DMS 273 (cell line): ENCODE results near the gene FRMD1.

Experiments used
- DNase-seq: peaks from one replicate; lab custom pipeline; 2025; ENCODE audit not compliant: unreplicated experiment; lab: John Stamatoyannopoulos, UW

FRMD1 gene

DNA sequence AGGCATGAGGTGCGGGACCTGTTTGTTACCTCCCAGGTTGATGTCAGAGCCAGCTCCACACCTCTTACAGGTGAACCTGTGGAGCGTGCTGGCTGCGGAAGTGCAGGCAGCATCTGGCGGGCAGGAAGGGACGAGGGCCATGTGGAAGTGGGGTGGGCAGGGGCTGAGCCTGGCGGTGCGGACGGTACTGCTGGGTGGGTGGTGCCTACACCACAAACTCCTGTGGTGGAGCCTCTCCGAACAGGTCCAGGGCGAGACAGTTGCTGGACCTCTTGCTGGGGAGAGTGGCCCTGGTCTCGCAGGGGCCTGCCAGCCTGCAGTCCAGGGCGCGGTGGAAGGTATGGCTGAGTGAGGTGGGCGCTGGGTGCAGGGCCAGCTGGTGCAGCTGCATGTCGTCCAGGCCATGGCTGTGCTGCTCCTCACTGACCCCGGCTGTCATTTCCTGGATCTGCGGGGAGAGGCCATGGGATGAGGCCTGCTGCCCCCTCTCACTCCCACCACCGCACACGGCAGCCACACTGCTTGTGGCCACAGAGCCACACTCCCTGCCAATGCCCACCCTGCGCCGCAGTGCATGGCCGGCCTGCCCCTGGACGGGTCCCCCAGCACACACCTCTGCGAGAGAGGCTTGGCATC lies 22.0 kb downstream of the FRMD1 start:
- DNase-seq, result no peak

DNA sequence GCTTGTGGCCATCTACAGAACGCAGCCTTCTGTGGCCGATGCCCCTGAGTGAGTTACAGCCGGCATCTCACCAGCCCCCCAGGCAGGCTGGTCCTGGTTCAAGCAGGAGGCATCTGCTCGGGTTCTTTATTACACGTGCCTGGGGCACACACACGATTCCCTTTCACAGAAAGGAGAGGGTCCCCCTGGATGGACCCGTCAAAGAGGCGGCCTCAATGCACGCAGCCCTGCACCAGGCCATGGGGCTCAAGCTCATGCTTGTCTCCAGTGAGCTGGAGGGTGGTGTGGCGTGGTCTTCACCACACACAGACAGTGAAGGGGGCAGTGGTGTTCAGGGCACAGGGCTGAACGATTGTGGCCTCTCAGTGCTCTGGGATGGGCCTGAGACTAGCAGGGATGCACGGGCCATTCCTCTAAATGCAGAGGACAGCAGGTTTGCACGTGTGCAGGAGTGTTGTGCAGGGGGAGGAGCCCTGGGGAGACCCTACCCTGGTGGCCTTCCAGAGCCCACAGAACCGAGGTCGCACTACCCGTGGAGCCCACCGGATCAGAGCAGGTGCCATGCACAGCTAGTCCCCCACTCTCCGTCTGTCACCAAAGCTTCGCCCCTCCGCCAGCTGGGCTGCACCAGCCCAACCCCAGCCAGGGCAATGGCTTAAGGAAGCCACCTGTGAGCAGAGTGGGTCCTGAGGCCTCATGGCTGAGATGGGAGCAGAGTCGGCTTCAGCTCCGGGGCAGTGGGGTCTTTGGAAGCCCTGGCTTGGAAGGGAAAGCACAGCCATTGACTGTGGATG lies 23.1 kb downstream of the FRMD1 start:
- no peak for DNase-seq

DNA sequence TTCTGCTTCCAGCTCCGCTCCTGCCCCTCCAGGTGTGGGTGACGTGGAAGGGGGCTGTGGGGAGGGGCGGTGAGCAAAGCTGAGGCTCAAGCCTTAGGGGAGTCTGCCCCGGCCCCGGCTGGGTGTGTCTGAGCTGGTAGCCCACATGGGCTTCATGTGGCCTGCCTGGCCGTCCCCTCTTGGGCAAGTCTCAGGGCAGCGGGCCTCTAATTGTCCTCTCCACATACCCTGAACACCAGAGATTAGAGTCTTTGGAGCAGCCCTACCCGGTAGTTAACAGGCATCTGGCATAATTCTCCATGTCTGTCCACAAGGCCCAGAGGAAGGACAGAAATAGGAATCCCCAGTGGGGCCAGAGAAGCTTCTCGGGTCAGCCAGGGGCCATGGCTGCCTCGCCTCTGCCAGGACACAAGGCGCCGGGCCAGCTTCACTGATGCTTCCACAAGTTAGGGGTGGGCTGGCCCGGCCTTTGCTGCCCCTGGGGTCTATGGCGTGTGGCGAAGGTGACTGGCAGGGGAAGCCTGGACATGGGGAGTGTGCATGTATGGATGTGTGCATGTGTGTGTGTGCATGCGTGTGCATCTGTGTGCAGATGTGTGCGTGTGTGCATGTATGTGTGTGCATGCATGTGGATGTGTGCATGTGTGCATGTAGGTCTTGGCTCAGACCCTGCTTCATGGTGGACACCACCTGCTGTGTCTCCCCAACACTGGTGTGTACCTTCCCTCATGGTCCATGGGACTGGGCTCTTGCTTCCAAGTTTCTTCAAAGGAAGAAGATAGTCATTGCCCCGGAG lies 24.0 kb downstream of the FRMD1 start:
- peak; percentile 8 for DNase-seq

DNA sequence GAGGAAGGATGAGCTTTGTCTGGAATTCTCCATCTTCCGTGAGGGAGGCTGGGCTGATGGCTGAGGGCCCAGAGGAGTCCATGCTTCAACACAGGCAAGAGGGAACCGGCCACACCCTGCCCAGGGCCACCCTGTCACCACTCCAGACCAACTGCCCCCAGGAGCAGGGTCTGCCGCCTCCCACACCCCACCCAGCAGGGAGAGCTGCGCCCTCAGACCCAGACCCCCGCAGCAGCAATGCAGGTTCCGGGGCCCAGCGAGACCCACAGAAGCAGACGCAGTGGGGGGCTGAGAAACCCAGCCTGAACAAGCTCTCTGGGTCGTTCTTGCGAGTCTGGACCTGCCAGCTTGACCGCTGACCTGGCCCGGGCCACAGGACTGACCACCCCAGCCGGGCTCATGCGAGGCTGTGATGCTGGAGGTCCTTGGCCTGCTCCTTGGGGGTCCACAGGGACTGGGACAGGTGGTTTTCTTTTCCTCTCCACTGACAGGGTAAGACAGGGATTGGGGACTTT lies 25.0 kb downstream of the FRMD1 start:
- DNase-seq, result no peak

DNA sequence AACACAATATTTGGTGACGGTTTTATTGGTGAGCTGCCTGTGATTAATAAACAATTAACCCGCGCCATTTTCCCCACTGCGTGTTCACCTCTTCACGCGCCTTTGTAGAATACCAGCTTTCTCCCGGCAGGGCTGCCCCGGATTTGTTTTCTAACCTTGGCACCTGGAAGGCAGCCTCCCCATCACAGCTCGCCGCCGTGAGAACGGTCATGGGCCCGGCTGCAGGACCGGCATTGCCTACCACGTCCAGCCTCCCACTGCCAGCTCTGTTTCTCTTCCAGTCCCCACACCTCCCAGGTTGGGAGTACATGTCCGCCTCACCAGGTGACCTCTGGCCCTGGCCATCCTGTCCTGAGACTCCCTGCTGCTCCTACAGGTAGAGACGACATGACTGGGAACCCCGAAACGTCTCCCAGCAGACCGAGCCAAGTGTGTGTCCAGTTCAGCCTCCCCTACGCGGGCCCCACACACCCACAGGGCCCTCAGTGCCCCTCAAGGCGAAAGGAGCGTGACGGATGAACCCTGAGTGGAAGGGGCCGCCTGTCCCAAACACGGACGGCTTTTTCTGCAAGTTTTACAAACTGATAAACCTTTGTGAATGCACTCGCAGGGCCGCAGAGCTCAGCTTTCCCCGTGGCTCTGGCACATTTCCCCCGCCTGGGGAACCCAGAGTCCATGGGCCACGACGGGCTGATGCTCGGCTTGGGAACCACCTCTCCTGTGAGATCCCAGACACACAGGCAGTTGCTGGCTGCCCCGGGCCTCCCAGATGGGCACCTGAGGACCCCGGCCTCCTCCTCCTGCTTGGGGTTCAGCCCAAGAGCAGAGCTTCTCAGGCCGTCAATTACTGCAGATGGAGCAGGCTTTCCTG lies 25.7 kb downstream of the FRMD1 start:
- DNase-seq, result no peak

DNA sequence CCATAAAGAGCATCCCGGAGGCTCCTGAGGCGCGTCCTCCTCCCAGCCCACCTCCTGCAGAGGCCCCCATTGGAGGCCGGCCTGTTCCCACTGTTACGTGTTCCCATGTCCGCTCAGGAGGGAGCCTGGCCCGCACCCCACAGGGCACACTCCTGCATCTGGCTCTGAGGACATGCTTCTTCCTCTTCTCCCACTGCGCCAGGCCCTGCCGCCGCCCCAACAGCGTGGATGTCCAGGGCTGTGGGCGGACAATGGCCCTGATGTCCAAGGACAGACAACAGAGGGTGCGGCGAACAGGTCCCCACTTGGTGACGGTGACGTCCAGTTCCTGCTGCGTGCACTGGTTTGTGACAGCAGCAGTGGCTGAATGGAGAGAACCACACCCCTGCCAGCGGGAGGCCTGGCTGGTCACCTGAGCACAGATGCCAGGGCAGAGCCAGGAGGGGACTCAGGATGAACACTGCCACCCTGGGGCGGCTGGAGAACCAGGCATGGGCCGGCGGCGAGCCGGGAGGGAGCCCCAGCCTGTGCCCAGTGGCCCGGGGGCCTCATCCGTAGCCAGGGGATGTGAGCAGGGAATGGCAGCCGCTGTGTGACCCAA lies 26.6 kb downstream of the FRMD1 start:
- no peak for DNase-seq

DNA sequence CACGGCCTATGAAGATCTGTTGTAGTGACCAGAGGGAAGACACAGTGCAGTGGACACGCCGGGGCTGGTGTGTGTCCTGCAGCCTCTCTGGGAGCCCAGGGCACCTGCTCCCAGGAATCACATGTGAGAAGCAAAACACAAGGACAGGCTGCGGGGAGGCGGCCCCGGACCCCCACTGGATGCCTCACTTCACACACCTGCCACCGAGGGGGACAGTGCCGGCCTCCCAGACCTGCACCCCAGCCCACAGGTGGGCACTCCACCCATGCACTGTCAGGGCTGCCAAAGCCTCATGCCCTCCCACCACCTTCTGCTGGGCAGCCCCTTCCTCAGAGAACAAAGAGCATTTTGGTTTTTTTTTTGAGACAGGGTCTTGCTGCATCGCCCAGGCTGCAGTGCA lies 27.4 kb downstream of the FRMD1 start:
- DNase-seq, result no peak

DNA sequence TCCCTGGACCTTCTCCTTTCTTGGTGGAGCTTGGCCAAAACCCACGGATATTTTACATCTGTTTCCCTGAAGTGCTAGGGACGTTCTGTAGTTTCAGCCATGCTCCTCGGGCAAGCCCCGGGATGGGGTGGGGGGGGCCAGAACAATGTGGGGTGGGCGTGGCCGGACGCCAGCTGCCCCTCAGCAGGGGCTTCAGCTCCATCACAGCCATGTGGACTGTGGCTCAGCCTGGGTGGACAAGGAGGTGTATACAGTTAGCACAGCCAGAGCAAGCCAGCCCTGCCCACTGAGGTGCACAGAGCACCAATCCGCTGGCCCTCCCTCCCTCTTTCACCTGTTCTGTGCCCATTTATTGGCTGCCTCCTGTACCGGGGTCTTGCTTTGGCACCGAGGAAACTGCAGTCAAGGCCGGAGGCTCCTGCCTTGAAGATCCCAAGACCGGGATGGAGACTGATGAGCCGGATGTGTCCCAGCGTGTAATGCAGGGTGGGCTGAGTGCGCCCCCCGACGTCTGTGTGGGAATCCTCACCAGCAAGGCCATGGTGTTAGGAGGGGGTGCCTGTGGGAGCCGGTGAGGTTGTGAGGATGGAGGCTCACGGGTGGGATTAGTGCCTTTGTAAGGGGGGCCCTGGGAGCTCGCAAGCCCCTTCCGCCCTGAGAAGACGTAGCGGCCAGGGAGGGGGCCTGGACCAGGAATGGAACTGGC lies 28.0 kb downstream of the FRMD1 start:
- peak; percentile 25 for DNase-seq

DNA sequence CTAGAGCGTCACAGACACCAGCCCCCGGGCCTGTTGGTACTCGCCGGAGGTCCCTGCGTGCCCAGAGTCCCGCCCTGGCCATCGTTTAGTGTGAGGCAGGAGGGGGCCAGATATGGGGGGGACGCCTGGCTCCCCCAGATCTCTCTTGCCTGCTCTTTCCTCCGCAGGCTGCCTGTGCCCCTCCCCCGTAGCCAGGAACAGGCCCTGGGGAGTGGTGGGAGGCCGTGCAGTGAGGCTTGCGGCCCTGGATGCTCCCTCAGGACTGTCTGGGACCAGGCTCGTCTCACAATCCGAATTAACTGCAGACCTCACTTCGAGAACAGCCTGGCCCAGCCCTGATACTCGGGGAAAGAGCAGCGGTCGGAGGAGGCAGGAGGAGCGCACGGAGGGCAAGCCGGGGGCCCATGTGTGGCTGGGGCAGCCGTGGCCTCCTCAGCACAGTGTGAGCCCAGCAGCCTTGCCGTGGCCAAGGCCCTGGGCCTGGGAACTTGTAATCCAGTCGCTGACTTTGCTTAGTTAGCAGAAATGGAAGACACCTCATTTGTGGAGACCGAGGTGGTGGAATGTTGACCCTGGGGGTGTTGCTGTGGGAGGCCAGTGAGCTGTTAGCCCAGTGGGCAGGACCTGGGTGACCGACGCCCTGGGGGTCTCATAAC lies 28.7 kb downstream of the FRMD1 start:
- DNase-seq, result no peak

DNA sequence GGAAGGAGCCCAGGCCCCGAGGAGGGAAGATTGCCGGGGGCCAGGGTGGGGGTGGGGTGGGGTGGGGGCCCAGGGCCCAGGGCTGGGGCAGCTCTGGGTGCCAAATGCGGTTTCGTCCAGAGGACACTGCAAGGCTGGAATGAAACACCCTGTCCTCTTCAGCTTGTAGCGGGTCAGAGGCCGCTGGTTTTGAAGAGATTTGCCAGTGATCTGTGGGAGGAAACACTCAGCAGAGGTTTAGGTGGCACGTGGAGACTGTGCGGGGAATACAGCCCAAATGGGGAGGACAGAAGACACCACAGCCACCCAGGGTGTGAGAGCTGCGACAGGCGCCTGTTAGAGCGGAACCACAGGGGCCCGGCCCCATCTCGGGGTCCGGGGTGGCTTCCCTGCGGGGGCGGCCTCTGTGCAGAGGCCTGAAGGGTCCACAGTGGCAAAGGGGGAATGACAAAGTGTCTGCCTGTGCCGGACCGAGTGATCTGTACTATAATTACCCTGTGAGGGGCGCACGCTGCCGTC lies 29.2 kb downstream of the FRMD1 start:
- no peak for DNase-seq

DNA sequence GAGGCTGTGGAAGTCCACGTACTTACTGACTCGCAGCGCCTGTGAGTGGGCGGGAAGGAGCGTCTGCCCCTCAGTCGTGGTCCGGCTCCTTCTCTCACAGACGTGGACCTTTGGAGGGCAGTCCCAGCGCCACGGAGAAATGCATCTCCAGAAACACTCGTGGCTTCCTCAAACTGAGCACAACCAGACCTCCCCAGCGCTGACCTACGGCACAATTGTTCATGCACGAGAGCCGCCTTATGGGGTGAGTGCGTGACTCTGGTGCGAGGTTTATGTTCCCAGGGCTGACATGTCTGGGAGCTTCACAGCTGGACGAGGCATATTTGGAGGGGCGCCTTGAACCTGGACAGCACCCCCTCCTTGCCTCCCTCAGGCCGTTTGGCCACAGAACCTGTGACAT lies 29.7 kb downstream of the FRMD1 start:
- no peak for DNase-seq

DNA sequence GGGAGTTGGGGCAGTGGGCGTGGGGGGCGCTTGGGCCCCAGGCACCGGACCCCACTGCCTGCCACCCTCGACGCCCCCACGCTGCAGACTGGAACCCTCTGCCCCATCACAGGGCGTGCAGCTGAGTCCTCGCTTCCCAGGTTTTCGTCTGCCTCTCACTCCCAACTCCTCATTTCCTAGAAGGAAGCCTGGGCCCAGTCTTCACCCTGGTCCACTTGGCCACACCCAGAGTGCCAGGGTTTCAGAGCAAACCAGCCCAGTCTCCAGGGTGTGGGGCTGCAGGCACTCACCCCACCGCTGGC lies 30.3 kb downstream of the FRMD1 start:
- DNase-seq, result no peak

DNA sequence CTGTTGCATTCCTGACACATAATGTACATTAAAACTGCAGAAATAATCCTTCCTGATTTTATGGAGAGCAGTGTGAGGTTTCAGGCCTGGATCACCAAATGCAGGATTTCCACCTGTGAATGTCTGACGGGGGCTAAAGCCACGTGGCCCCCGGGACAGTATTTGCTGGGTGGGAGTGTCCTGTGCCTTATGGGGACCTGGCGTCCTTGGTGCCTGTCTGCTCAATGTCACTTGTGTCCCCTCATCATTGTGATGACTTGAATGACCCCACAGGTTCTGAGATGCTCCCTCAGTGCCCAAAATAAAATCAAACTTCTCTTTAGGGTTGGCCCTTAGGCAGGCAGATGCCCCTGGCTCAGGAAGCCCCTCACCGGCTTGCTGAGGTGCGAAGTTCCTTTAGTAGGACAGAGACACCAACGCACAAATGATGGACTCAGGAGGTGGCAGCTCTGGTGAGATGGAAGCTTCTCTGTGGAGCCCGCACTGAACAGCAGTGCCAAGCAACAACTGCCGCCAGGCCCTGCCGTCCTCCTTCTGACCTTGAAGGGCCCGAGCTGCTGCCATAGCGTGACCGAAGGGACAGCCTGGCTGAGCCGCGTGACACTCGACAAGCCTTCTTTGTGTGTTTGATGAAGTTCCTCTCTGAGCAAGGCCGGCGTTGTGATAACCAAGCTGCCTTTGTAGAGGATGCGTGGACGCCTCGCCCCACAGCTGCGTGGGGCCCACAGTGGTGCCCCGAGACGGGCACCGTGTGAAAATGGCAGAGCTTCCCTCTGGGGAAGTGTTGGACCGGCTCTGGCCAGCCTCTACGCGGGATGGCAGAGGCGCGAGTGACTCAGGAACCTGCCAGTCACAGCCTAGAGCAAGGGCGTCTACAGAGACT lies 30.9 kb downstream of the FRMD1 start:
- DNase-seq, result no peak

DNA sequence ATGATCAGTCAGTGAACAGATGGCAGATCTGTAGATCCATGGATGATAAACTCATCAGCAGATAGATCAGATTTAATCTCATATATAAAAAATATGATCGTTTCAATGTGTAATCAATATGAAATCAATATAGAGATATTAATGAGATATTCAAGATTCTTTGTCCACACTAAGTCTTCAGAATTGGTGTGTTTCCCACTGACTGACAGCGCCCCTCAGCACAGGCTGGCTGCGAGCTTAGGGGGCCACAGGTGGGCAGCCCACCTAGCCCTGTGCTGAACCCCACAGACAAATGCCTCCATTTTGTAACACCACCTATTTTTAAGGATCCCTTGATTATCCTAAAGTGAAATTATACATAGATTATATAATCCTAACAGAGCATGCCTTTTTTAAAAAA lies 32.3 kb downstream of the FRMD1 start:
- no peak for DNase-seq

DNA sequence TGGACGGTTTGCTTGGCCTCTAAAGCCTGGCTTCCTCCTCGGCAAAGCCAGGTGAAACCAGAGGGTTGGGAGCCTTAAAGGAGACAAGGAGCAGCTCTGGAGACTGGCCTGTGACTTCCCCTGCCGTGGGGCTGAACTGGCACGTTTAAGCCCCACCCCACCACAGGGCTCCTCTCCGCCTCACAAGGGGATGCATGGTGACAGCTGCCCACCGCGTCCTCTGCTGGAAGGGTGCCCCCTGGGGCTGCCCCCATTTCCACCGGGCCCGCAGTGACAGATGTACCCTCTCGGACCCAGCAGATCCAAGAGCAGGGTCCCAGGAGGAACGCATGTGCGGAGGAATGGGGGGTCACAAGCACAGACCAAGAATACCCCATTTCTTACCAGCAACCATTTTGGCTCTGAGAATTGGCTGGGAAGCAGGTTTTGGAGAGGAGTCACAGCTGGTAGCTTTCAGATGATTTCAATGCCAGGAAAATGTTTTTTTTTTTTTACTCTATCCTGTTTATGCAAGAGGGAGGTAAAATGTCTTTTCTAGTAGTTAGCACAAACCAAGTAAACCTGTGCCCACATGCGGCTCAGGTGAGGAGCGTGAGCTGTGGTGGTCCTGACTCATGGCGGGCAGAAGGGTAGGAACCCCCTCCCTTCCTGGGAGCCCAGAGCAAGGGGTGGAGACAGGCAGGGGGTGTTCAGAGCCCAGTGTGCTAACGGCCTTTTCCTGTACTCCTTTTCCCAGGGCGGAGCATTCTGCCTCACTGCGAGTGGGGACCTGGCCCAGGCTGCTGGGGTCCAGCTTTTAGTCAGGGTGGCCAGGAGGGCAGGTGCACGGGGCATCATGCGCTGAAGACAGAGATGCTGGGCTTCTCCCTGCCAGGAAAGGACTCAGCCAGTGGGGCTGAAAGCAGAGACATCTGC lies 33.0 kb downstream of the FRMD1 start:
- no peak for DNase-seq

DNA sequence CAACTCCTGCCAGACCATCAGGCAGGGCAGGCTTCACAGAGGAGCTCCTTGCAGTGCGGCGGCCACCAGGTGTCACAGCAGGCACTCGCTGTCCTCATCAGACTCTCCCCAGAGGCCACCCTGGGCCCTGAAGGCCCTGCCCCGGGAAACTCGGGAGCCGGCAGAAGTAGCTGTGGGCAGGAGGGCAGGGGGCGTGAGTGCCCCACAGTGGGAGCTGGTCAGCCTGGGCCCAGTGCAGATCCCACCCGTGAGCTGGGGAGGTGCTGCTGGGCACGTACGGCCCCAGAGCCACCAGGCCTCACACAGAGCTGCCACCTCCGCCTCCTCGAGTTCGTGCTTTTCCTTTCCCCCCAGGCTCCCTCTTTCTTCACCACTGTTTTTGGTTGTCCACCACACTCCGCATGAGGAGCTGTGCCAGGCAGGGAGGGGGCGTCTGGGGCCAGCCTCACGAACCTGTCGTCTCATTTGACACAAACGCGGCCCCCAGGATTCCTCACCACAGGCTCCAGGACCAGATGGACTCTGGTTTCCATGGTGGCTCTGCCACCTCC lies 33.8 kb downstream of the FRMD1 start:
- DNase-seq, result no peak
